ENCODE measurements around the gene FCAMR.

- TF ChIP-seq CTCF (IDR thresholded peaks at IDR 0.05): peak; percentile 23 to 70 (median 56)
- TF ChIP-seq POLR2A (IDR thresholded peaks at IDR 0.05): no peak
These were observed 12.0 kb upstream of the FCAMR start for GRCh38 chr1:206982216-206982615.
